22Rv1 (cell line): ENCODE results near the gene MARK1.

Source experiments
- ZFX ChIP-seq: fragments of 450-650 bp; IDR thresholded peaks from 2 replicates; pipeline ENCODE4 v1.6.1; 2017; ENCODE audit warnings: antibody characterized with exemption, borderline replicate concordance
- TF ChIP-seq, protein P1 (sequence below): fragments of 450-650 bp; IDR thresholded peaks from 2 replicates; pipeline ENCODE4 v1.5.1; 2017; ENCODE audit warnings: mild to moderate bottlenecking

DNA sequence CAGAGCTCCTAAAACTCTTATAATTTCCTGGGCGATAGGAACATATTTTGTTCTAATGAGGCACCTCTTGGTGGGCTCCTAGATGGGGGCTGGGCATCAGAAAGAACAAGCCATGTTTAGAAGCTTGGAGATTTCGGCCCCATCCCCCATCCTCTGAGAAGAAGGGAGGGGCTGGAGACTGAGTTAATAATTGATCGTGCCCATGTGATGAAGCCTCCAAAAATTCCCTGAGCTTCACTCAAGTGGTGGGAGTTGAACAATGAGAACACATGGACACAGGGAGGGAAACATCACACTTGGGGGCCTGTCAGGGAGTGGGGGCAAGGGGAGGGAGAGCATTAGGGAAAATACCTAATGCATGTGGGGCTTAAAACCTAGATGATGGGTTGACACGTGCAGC is 180.3 kb downstream of the MARK1 start:
- TF ChIP-seq, protein P1, sequence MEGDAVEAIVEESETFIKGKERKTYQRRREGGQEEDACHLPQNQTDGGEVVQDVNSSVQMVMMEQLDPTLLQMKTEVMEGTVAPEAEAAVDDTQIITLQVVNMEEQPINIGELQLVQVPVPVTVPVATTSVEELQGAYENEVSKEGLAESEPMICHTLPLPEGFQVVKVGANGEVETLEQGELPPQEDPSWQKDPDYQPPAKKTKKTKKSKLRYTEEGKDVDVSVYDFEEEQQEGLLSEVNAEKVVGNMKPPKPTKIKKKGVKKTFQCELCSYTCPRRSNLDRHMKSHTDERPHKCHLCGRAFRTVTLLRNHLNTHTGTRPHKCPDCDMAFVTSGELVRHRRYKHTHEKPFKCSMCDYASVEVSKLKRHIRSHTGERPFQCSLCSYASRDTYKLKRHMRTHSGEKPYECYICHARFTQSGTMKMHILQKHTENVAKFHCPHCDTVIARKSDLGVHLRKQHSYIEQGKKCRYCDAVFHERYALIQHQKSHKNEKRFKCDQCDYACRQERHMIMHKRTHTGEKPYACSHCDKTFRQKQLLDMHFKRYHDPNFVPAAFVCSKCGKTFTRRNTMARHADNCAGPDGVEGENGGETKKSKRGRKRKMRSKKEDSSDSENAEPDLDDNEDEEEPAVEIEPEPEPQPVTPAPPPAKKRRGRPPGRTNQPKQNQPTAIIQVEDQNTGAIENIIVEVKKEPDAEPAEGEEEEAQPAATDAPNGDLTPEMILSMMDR = no peak
- TF ChIP-seq ZFX = no peak
